ENCODE data around the gene RAB6D.
"Not testable (repeated sequence)": the region's sequence is repeated elsewhere in the genome, so short reads cannot be mapped to it uniquely, and the experiment has no call there.

DNA sequence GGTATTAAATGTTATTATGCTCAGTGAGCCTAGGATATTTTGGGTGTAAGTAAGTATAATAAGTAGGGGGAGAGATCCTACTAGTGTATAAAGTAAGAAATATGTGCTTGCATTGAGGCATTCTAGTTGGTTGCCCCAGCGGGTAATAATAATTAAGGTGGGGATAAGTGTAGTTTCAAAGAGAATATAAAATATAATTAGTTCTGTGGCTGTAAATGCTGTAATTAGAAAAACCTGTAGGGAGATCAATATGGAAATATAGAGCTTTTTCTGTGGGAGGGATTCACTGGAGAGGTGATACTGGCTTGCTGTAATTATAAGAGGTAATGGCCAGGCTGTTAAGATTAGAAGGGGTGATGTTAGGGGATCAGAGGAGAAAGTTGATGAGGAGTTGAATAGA, 9.1 kb upstream of the RAB6D start:
- TF ChIP-seq, protein P1, sequence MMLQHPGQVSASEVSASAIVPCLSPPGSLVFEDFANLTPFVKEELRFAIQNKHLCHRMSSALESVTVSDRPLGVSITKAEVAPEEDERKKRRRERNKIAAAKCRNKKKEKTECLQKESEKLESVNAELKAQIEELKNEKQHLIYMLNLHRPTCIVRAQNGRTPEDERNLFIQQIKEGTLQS (IDR thresholded peaks at IDR 0.05): not testable (repeated sequence)
- TF ChIP-seq, protein P1 (CRISPR knock-in tag; conservative IDR thresholded peaks at IDR 0.05): not testable (repeated sequence)
- TF ChIP-seq CEBPB (tag; IDR thresholded peaks at IDR 0.05); ZNF445 (CRISPR knock-in tag; IDR thresholded peaks at IDR 0.05; ENCODE audit: low read depth); SREBF1 (IDR thresholded peaks at IDR 0.05; ENCODE audit: borderline replicate concordance, low read depth, low read length); FOXA3 (CRISPR knock-in tag; conservative IDR thresholded peaks at IDR 0.05 in 1 of 2, IDR thresholded peaks at IDR 0.05 in 1 of 2); ZC3H4 (CRISPR knock-in tag; IDR thresholded peaks at IDR 0.05; ENCODE audit: borderline replicate concordance); JUNB (CRISPR knock-in tag; conservative IDR thresholded peaks at IDR 0.05); RAD51 (IDR thresholded peaks at IDR 0.05; ENCODE audit: borderline replicate concordance, low read depth); POLR2A (conservative IDR thresholded peaks at IDR 0.05): not testable (repeated sequence)
- TF ChIP-seq, protein P2, sequence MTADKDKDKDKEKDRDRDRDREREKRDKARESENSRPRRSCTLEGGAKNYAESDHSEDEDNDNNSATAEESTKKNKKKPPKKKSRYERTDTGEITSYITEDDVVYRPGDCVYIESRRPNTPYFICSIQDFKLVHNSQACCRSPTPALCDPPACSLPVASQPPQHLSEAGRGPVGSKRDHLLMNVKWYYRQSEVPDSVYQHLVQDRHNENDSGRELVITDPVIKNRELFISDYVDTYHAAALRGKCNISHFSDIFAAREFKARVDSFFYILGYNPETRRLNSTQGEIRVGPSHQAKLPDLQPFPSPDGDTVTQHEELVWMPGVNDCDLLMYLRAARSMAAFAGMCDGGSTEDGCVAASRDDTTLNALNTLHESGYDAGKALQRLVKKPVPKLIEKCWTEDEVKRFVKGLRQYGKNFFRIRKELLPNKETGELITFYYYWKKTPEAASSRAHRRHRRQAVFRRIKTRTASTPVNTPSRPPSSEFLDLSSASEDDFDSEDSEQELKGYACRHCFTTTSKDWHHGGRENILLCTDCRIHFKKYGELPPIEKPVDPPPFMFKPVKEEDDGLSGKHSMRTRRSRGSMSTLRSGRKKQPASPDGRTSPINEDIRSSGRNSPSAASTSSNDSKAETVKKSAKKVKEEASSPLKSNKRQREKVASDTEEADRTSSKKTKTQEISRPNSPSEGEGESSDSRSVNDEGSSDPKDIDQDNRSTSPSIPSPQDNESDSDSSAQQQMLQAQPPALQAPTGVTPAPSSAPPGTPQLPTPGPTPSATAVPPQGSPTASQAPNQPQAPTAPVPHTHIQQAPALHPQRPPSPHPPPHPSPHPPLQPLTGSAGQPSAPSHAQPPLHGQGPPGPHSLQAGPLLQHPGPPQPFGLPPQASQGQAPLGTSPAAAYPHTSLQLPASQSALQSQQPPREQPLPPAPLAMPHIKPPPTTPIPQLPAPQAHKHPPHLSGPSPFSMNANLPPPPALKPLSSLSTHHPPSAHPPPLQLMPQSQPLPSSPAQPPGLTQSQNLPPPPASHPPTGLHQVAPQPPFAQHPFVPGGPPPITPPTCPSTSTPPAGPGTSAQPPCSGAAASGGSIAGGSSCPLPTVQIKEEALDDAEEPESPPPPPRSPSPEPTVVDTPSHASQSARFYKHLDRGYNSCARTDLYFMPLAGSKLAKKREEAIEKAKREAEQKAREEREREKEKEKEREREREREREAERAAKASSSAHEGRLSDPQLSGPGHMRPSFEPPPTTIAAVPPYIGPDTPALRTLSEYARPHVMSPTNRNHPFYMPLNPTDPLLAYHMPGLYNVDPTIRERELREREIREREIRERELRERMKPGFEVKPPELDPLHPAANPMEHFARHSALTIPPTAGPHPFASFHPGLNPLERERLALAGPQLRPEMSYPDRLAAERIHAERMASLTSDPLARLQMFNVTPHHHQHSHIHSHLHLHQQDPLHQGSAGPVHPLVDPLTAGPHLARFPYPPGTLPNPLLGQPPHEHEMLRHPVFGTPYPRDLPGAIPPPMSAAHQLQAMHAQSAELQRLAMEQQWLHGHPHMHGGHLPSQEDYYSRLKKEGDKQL (CRISPR knock-in tag; IDR thresholded peaks at IDR 0.05; ENCODE audit: borderline replicate concordance): not testable (repeated sequence)

Data from K562 (cell line).